WTC11 (cell line): Measurements from ENCODE around the gene NKX6-1. TPM values are rescaled to one million over a fixed set of nuclear protein-coding genes. Genes with fewer than 3 reads are reported as not detected.
A peak's percentile ranks its signal among the peaks of the same experiment; 100 is the strongest.

ENCODE experiments used
- ATAC-seq: fragments of 200-7000 bp; cut with Tn5 transposase; 2 replicates; pipeline ENCODE4 v1.10.0; 2021; ENCODE audit warnings: mild to moderate bottlenecking, moderate library complexity
- CTCF ChIA-PET: fragments of 300-600 bp; sonication (Branson Sonifier 250); formaldehyde crosslinking; loops from one replicate; lab custom pipeline; 2021; ENCODE audit warnings: antibody characterized with exemption; lab: Charles Lee
- POLR2A ChIA-PET: fragments of 350-600 bp; sonication (Branson Sonifier 250); formaldehyde crosslinking; loops from one replicate; lab custom pipeline; 2021; ENCODE audit warnings: antibody characterized with exemption; lab: Charles Lee
- DNase-seq: peaks from one replicate; pipeline ENCODE4 v3.0.0; 2021; ENCODE audit warnings: low spot score
- H3K27ac Mint-ChIP-seq: 2 replicates; pipeline ENCODE4 v1.8.0; 2021; ENCODE audit warnings: mixed read lengths
- H3K27me3 Mint-ChIP-seq: 2 replicates; pipeline ENCODE4 v1.8.0; 2021; ENCODE audit warnings: low read depth, mild to moderate bottlenecking, moderate library complexity, mixed read lengths
- H3K36me3 Mint-ChIP-seq: 2 replicates; pipeline ENCODE4 v1.8.0; 2021; ENCODE audit warnings: mixed read lengths
- H3K4me1 Mint-ChIP-seq: 2 replicates; pipeline ENCODE4 v1.8.0; 2022; ENCODE audit warnings: mixed read lengths
- H3K4me3 Mint-ChIP-seq: 2 replicates; pipeline ENCODE4 v1.8.0; 2021; ENCODE audit warnings: mild to moderate bottlenecking, moderate library complexity, mixed read lengths
- H3K9me3 Mint-ChIP-seq: 2 replicates; pipeline ENCODE4 v1.8.0; 2021; ENCODE audit warnings: mixed read lengths
- CBFB ChIP-seq: sonication (generic); formaldehyde crosslinking; IDR thresholded peaks from 2 replicates; pipeline ENCODE4 v1.8.1; 2022; ENCODE audit warnings: mild to moderate bottlenecking, low read depth, missing genetic modification reagents
- CREB1 ChIP-seq: sonication (generic); formaldehyde crosslinking; IDR thresholded peaks from 2 replicates; pipeline ENCODE4 v1.8.0; 2023; ENCODE audit warnings: mild to moderate bottlenecking, missing genetic modification reagents
- NFE2L1 ChIP-seq: sonication (generic); formaldehyde crosslinking; IDR thresholded peaks from 2 replicates; pipeline ENCODE4 v1.8.1; 2023; ENCODE audit warnings: missing genetic modification reagents
- NR1H2 ChIP-seq: sonication (generic); formaldehyde crosslinking; IDR thresholded peaks from 2 replicates; pipeline ENCODE4 v1.9.0; 2021; ENCODE audit warnings: mild to moderate bottlenecking, moderate library complexity, missing genetic modification reagents
- SMAD3 ChIP-seq: sonication (generic); formaldehyde crosslinking; IDR thresholded peaks from 2 replicates; pipeline ENCODE4 v1.8.0; 2022; ENCODE audit warnings: missing genetic modification reagents, mild to moderate bottlenecking, borderline replicate concordance
- SMAD4 ChIP-seq: sonication (generic); formaldehyde crosslinking; IDR thresholded peaks from 2 replicates; pipeline ENCODE4 v1.8.0; 2022; ENCODE audit warnings: mild to moderate bottlenecking, missing genetic modification reagents
- ZBTB21 ChIP-seq: sonication (generic); formaldehyde crosslinking; IDR thresholded peaks from 2 replicates; pipeline ENCODE4 v1.8.1; 2023; ENCODE audit warnings: mild to moderate bottlenecking, missing genetic modification reagents, borderline replicate concordance
- ZNF121 ChIP-seq: sonication (generic); formaldehyde crosslinking; IDR thresholded peaks from 2 replicates; pipeline ENCODE4 v1.8.0; 2023; ENCODE audit warnings: missing genetic modification reagents
- ZNF138 ChIP-seq: sonication (generic); formaldehyde crosslinking; conservative IDR thresholded peaks from 2 replicates; pipeline ENCODE4 v1.8.1; 2022; ENCODE audit warnings: mild to moderate bottlenecking, moderate library complexity, missing genetic modification reagents
- ZNF219 ChIP-seq: sonication (generic); formaldehyde crosslinking; IDR thresholded peaks from 2 replicates; pipeline ENCODE4 v1.8.0; 2023; ENCODE audit warnings: missing genetic modification reagents, mild to moderate bottlenecking, borderline replicate concordance
- ZNF263 ChIP-seq: sonication (generic); formaldehyde crosslinking; IDR thresholded peaks from 2 replicates; pipeline ENCODE4 v1.8.1; 2022; ENCODE audit warnings: low read depth, mild to moderate bottlenecking, moderate library complexity, missing genetic modification reagents
- total RNA-seq: library from RNA; stranded (reverse); gene quantifications from 3 replicates; pipeline ENCODE4 v1.2.3, GENCODE V29; 2021
- TF ChIP-seq, protein P1 (sequence below): sonication (generic); formaldehyde crosslinking; IDR thresholded peaks from 2 replicates; pipeline ENCODE4 v1.8.0; 2022; ENCODE audit warnings: missing genetic modification reagents
- TF ChIP-seq, protein P2 (sequence below): sonication (generic); formaldehyde crosslinking; IDR thresholded peaks from 2 replicates; pipeline ENCODE4 v1.8.1; 2023; ENCODE audit warnings: mild to moderate bottlenecking, missing genetic modification reagents, borderline replicate concordance
- TF ChIP-seq, protein P3 (sequence below): sonication (generic); formaldehyde crosslinking; conservative IDR thresholded peaks from 2 replicates; pipeline ENCODE4 v1.8.1; 2023; ENCODE audit warnings: mild to moderate bottlenecking, low read depth, missing genetic modification reagents, moderate library complexity
- TF ChIP-seq, protein P4 (sequence below): fragments of 200-600 bp; IDR thresholded peaks from 2 replicates; pipeline ENCODE4 v1.8.0; 2022; ENCODE audit warnings: antibody characterized with exemption
- TF ChIP-seq, protein P5 (sequence below): sonication (generic); formaldehyde crosslinking; IDR thresholded peaks from 2 replicates; pipeline ENCODE4 v1.8.0; 2022; ENCODE audit warnings: mild to moderate bottlenecking, missing genetic modification reagents
- TF ChIP-seq, protein P6 (sequence below): sonication (generic); formaldehyde crosslinking; IDR thresholded peaks from 2 replicates; pipeline ENCODE4 v1.8.0; 2022; ENCODE audit warnings: mild to moderate bottlenecking, missing genetic modification reagents
- TF ChIP-seq, protein P7 (sequence below): fragments of 250-450 bp; sonication (Bioruptor Pico); IDR thresholded peaks from 2 replicates; pipeline ENCODE4 v1.9.0; 2021; ENCODE audit warnings: moderate library complexity, mild to moderate bottlenecking, inconsistent platforms, borderline replicate concordance
- TF ChIP-seq, protein P8 (sequence below): fragments of 250-450 bp; sonication (Bioruptor Pico); IDR thresholded peaks from 2 replicates; pipeline ENCODE4 v1.8.0; 2021; ENCODE audit warnings: mild to moderate bottlenecking
- TF ChIP-seq, protein P9 (sequence below): sonication (generic); formaldehyde crosslinking; IDR thresholded peaks from 2 replicates; pipeline ENCODE4 v1.8.1; 2022; ENCODE audit warnings: mild to moderate bottlenecking, moderate library complexity, missing genetic modification reagents

NKX6-1 gene
- total RNA-seq, 1 experiment from 2014 or later: 0.09 TPM

DNA sequence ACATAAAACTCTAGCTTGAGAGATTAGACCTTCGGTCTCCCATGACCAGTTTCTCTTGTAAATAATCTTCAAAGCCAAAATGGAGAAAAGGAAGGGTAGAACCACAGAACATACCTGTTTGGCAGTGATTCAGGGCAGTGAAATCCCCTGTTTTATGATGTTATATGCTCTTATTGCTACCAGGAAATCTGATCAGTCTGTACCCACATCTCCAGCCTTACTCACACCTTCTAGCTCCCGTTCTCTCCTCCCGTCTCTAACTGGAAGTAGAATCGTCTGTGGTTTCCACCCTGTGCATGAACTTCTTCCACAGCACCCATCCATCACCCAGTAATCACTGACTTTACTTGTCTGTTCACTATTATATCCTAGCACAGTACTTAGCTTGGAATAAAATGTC is 42.9 kb downstream of the NKX6-1 start (continued):
- TF ChIP-seq, protein P1, sequence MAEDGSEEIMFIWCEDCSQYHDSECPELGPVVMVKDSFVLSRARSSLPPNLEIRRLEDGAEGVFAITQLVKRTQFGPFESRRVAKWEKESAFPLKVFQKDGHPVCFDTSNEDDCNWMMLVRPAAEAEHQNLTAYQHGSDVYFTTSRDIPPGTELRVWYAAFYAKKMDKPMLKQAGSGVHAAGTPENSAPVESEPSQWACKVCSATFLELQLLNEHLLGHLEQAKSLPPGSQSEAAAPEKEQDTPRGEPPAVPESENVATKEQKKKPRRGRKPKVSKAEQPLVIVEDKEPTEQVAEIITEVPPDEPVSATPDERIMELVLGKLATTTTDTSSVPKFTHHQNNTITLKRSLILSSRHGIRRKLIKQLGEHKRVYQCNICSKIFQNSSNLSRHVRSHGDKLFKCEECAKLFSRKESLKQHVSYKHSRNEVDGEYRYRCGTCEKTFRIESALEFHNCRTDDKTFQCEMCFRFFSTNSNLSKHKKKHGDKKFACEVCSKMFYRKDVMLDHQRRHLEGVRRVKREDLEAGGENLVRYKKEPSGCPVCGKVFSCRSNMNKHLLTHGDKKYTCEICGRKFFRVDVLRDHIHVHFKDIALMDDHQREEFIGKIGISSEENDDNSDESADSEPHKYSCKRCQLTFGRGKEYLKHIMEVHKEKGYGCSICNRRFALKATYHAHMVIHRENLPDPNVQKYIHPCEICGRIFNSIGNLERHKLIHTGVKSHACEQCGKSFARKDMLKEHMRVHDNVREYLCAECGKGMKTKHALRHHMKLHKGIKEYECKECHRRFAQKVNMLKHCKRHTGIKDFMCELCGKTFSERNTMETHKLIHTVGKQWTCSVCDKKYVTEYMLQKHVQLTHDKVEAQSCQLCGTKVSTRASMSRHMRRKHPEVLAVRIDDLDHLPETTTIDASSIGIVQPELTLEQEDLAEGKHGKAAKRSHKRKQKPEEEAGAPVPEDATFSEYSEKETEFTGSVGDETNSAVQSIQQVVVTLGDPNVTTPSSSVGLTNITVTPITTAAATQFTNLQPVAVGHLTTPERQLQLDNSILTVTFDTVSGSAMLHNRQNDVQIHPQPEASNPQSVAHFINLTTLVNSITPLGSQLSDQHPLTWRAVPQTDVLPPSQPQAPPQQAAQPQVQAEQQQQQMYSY (CRISPR knock-in tag): no peak
- TF ChIP-seq, protein P2, sequence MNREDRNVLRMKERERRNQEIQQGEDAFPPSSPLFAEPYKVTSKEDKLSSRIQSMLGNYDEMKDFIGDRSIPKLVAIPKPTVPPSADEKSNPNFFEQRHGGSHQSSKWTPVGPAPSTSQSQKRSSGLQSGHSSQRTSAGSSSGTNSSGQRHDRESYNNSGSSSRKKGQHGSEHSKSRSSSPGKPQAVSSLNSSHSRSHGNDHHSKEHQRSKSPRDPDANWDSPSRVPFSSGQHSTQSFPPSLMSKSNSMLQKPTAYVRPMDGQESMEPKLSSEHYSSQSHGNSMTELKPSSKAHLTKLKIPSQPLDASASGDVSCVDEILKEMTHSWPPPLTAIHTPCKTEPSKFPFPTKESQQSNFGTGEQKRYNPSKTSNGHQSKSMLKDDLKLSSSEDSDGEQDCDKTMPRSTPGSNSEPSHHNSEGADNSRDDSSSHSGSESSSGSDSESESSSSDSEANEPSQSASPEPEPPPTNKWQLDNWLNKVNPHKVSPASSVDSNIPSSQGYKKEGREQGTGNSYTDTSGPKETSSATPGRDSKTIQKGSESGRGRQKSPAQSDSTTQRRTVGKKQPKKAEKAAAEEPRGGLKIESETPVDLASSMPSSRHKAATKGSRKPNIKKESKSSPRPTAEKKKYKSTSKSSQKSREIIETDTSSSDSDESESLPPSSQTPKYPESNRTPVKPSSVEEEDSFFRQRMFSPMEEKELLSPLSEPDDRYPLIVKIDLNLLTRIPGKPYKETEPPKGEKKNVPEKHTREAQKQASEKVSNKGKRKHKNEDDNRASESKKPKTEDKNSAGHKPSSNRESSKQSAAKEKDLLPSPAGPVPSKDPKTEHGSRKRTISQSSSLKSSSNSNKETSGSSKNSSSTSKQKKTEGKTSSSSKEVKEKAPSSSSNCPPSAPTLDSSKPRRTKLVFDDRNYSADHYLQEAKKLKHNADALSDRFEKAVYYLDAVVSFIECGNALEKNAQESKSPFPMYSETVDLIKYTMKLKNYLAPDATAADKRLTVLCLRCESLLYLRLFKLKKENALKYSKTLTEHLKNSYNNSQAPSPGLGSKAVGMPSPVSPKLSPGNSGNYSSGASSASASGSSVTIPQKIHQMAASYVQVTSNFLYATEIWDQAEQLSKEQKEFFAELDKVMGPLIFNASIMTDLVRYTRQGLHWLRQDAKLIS (CRISPR knock-in tag): no peak
- TF ChIP-seq, all 79 proteins: peak for 0

DNA sequence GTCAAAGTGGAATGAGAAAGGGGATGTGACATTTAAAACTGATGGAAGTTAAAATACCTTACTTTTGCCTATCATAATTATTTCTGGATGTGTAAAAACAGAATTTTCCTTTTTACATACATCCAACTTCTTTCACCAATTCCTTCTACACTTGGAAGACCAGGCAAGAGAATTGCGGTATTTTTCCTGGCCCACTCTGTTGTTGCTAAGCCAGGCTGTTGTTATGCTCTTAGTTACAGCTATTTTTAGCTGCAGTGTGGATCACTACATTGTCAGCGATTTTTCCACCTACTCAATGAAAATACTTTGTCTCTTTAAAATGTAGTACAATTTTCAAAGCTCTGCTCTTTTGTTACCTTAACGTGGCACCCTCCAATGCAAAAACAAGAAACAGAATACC is 43.4 kb downstream of the NKX6-1 start:
- Mint-ChIP-seq H3K36me3 (no peaks in the 10 kb centered on the region), H3K4me1 (peaks cover 14% of the 10 kb centered on the region), H3K4me3 (no peak overlapping the region), H3K27ac (no peak overlapping the region), H3K27me3 (no peaks in the 10 kb centered on the region), H3K9me3 (no peaks in the 10 kb centered on the region)
- CTCF ChIA-PET: interaction anchor here (1.2 to 2.7 kb wide), 2 partner anchors 26 to 27 kb away, joined by 3 to 12 read pairs; no protein-coding TSS in a partner anchor
- POLR2A ChIA-PET: no interaction called here
- peak; percentile 38; the same call in 1 of the 2 replicates for ATAC-seq
- no peak for DNase-seq
- TF ChIP-seq ZBTB21 (no peak), NFE2L1 (CRISPR knock-in tag) (no peak), SMAD3 (CRISPR knock-in tag) (no peak), ZNF219 (no peak), SMAD4 (CRISPR knock-in tag) (no peak), ZNF121 (CRISPR knock-in tag) (no peak), NR1H2 (no peak), CREB1 (no peak), ZNF138 (CRISPR knock-in tag) (no peak), CBFB (CRISPR knock-in tag) (no peak), ZNF263 (no peak)
- TF ChIP-seq, protein P3, sequence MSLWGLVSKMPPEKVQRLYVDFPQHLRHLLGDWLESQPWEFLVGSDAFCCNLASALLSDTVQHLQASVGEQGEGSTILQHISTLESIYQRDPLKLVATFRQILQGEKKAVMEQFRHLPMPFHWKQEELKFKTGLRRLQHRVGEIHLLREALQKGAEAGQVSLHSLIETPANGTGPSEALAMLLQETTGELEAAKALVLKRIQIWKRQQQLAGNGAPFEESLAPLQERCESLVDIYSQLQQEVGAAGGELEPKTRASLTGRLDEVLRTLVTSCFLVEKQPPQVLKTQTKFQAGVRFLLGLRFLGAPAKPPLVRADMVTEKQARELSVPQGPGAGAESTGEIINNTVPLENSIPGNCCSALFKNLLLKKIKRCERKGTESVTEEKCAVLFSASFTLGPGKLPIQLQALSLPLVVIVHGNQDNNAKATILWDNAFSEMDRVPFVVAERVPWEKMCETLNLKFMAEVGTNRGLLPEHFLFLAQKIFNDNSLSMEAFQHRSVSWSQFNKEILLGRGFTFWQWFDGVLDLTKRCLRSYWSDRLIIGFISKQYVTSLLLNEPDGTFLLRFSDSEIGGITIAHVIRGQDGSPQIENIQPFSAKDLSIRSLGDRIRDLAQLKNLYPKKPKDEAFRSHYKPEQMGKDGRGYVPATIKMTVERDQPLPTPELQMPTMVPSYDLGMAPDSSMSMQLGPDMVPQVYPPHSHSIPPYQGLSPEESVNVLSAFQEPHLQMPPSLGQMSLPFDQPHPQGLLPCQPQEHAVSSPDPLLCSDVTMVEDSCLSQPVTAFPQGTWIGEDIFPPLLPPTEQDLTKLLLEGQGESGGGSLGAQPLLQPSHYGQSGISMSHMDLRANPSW (CRISPR knock-in tag): no peak
- TF ChIP-seq, protein P4, sequence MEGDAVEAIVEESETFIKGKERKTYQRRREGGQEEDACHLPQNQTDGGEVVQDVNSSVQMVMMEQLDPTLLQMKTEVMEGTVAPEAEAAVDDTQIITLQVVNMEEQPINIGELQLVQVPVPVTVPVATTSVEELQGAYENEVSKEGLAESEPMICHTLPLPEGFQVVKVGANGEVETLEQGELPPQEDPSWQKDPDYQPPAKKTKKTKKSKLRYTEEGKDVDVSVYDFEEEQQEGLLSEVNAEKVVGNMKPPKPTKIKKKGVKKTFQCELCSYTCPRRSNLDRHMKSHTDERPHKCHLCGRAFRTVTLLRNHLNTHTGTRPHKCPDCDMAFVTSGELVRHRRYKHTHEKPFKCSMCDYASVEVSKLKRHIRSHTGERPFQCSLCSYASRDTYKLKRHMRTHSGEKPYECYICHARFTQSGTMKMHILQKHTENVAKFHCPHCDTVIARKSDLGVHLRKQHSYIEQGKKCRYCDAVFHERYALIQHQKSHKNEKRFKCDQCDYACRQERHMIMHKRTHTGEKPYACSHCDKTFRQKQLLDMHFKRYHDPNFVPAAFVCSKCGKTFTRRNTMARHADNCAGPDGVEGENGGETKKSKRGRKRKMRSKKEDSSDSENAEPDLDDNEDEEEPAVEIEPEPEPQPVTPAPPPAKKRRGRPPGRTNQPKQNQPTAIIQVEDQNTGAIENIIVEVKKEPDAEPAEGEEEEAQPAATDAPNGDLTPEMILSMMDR: no peak
- TF ChIP-seq, protein P5, sequence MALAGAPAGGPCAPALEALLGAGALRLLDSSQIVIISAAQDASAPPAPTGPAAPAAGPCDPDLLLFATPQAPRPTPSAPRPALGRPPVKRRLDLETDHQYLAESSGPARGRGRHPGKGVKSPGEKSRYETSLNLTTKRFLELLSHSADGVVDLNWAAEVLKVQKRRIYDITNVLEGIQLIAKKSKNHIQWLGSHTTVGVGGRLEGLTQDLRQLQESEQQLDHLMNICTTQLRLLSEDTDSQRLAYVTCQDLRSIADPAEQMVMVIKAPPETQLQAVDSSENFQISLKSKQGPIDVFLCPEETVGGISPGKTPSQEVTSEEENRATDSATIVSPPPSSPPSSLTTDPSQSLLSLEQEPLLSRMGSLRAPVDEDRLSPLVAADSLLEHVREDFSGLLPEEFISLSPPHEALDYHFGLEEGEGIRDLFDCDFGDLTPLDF (CRISPR knock-in tag): no peak
- TF ChIP-seq, protein P6, sequence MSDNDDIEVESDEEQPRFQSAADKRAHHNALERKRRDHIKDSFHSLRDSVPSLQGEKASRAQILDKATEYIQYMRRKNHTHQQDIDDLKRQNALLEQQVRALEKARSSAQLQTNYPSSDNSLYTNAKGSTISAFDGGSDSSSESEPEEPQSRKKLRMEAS (CRISPR knock-in tag): no peak
- TF ChIP-seq, protein P7, sequence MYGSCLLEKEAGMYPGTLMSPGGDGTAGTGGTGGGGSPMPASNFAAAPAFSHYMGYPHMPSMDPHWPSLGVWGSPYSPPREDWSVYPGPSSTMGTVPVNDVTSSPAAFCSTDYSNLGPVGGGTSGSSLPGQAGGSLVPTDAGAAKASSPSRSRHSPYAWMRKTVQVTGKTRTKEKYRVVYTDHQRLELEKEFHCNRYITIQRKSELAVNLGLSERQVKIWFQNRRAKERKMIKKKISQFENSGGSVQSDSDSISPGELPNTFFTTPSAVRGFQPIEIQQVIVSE (CRISPR knock-in tag): no peak
- TF ChIP-seq, protein P8, sequence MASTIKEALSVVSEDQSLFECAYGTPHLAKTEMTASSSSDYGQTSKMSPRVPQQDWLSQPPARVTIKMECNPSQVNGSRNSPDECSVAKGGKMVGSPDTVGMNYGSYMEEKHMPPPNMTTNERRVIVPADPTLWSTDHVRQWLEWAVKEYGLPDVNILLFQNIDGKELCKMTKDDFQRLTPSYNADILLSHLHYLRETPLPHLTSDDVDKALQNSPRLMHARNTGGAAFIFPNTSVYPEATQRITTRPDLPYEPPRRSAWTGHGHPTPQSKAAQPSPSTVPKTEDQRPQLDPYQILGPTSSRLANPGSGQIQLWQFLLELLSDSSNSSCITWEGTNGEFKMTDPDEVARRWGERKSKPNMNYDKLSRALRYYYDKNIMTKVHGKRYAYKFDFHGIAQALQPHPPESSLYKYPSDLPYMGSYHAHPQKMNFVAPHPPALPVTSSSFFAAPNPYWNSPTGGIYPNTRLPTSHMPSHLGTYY (CRISPR knock-in tag): no peak
- TF ChIP-seq, protein P9, sequence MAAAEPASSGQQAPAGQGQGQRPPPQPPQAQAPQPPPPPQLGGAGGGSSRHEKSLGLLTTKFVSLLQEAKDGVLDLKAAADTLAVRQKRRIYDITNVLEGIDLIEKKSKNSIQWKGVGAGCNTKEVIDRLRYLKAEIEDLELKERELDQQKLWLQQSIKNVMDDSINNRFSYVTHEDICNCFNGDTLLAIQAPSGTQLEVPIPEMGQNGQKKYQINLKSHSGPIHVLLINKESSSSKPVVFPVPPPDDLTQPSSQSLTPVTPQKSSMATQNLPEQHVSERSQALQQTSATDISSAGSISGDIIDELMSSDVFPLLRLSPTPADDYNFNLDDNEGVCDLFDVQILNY: no peak
